ENCODE results near the gene SH2D6.
"Not testable (repeated sequence)": the region's sequence is repeated elsewhere in the genome, so short reads cannot be mapped to it uniquely, and the experiment has no call there.

SH2D6 gene

DNA sequence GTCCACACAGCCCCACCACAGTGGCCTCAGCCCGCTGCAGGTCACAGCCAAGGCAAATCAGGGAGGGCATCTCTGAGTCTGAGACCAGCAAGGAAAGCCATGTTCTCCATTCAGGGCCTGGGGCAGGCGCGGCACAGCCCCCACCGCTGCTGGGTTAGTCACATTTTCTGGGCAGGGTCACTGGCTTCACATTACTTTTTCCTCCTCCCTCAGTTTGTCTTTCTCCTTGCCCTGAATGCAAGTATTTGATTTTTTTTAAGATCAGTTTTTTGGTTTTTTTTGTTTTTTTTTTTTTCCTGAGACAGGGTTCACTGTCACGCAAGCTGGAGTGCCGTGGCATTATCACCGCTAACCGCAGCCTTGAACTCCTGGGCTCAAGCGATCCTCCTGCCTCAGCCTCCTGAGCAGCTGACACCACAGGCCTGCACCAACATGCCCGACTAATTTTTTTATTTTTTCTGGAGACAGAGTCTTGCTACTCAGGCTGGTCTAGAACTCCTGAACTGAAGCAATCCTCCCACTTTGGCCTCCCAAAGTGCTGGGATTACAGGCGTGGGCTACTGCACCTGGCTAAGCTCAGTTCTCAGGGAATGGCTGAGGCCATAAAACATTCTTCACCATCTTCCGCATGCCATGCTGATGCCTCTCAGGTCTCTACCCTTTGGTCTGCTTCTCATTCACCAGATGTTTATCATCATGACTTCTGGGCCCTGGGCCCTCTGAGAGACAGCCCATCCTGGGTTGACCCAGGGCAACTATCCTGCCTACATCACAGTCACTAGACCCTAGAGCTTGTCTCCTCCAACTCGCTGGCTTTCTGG lies 7.7 kb upstream of the SH2D6 start:
- Histone ChIP-seq H3K9me3 (ENCODE audit: insufficient read depth, low read length) (no peaks in the 10 kb centered on the region), H3K9ac (ENCODE audit: low read length) (no peak overlapping the region), H3K27ac (ENCODE audit: low read depth, low read length) (no peak overlapping the region), H3K9me2 (replicated peaks; ENCODE audit: insufficient read depth, low read length) (no peaks in the 10 kb centered on the region), H3K79me2 (ENCODE audit: insufficient read depth, low read length) (no peaks in the 10 kb centered on the region), H3F3A (ENCODE audit: insufficient read depth) (no peaks in the 10 kb centered on the region), H3K36me3 (ENCODE audit: low read length) (no peaks in the 10 kb centered on the region), H2AFZ (ENCODE audit: low read depth, low read length, severe bottlenecking) (no peak overlapping the region), H3K4me2 (ENCODE audit: low read depth, low read length, poor library complexity, severe bottlenecking) (no peak overlapping the region), H3K4me3 (ENCODE audit: insufficient read depth, low read length, poor library complexity, severe bottlenecking) (no peak overlapping the region), H4K20me1 (ENCODE audit: low read depth, low read length) (no peaks in the 10 kb centered on the region), H3K27me3 (ENCODE audit: low read length) (no peaks in the 10 kb centered on the region)
- no peak for TF ChIP-seq EZH2phosphoT487 (conservative IDR thresholded peaks at IDR 0.05; ENCODE audit: low read length)
- TF ChIP-seq, protein P1, sequence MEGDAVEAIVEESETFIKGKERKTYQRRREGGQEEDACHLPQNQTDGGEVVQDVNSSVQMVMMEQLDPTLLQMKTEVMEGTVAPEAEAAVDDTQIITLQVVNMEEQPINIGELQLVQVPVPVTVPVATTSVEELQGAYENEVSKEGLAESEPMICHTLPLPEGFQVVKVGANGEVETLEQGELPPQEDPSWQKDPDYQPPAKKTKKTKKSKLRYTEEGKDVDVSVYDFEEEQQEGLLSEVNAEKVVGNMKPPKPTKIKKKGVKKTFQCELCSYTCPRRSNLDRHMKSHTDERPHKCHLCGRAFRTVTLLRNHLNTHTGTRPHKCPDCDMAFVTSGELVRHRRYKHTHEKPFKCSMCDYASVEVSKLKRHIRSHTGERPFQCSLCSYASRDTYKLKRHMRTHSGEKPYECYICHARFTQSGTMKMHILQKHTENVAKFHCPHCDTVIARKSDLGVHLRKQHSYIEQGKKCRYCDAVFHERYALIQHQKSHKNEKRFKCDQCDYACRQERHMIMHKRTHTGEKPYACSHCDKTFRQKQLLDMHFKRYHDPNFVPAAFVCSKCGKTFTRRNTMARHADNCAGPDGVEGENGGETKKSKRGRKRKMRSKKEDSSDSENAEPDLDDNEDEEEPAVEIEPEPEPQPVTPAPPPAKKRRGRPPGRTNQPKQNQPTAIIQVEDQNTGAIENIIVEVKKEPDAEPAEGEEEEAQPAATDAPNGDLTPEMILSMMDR (IDR thresholded peaks at IDR 0.05; ENCODE audit: insufficient read depth, low read length, poor library complexity, severe bottlenecking) = no peak

DNA sequence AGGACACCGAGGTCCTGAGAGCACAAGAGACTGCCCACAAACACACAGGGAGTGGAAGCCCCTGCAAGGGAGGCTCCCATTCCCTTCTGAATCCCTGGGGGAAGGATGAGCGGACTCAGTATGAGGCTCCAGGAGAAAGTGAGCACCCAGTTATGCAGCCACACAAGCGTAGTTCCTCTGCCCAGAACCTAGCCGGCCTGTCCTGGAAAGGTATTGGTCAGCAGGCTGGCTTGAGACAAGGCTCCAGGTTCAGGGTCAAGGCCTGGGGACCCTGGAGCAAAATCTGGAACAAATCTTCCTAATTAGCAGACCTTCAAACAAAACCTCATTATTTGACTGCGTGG lies 7.1 kb upstream of the SH2D6 start:
- Histone ChIP-seq H3K27ac (ENCODE audit: low read depth, low read length) (no peak overlapping the region), H3K79me2 (ENCODE audit: insufficient read depth, low read length) (no peaks in the 10 kb centered on the region), H3K36me3 (ENCODE audit: low read length) (no peaks in the 10 kb centered on the region), H3F3A (ENCODE audit: insufficient read depth) (no peaks in the 10 kb centered on the region), H2AFZ (ENCODE audit: low read depth, low read length, severe bottlenecking) (no peak overlapping the region), H4K20me1 (ENCODE audit: low read depth, low read length) (no peaks in the 10 kb centered on the region), H3K4me2 (ENCODE audit: low read depth, low read length, poor library complexity, severe bottlenecking) (no peak overlapping the region), H3K4me3 (ENCODE audit: insufficient read depth, low read length, poor library complexity, severe bottlenecking) (no peak overlapping the region), H3K9me3 (ENCODE audit: insufficient read depth, low read length) (no peaks in the 10 kb centered on the region), H3K9me2 (replicated peaks; ENCODE audit: insufficient read depth, low read length) (no peaks in the 10 kb centered on the region), H3K27me3 (ENCODE audit: low read length) (no peaks in the 10 kb centered on the region), H3K9ac (ENCODE audit: low read length) (no peak overlapping the region)
- no peak for TF ChIP-seq EZH2phosphoT487 (conservative IDR thresholded peaks at IDR 0.05; ENCODE audit: low read length)
- TF ChIP-seq, protein P1 (IDR thresholded peaks at IDR 0.05; ENCODE audit: insufficient read depth, low read length, poor library complexity, severe bottlenecking) = no peak

DNA sequence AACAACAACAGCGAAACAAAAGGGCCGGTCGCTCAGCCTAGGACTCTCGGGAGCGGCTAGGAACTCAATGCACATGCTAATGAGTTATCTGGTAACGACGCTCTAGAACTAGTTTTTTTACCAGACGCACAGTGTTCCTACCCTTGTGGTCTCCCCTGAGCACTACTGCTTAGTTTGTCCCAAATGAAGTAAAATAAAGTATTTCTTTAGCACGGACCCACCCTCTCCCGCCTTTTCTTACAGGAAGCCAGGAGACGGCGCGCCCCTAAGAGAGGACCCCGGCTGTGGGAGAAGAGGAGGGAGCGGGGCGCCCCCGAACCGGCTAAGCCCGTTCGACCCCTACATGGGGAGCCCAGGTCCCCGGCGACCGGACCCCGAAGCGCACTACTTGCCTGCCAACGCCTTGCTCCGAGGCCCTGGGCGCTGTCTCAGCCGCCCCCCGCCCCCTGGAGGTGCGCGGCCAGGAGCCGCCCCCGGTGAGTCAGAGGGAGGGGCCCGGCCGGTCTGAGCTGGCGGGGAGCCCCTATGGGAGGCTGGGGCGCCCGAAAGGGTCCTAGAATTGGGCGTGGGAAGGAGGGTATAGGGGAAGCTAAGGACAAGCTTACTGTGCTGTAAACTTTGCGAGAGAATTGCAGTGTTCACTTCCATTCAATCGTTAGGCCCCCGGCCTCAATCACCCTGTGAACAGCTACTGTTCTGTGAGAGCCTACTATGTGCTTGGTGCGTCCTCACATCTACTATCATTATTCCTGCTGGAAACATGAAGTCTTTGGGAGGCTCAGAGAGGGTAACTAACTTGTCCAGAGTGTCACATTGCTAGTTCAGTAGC lies 4.7 kb upstream of the SH2D6 start:
- TF ChIP-seq, protein P1 (IDR thresholded peaks at IDR 0.05; ENCODE audit: insufficient read depth, low read length, poor library complexity, severe bottlenecking) = no peak
- no peak for TF ChIP-seq EZH2phosphoT487 (conservative IDR thresholded peaks at IDR 0.05; ENCODE audit: low read length)
- Histone ChIP-seq H3K36me3 (ENCODE audit: low read length) (no peaks in the 10 kb centered on the region), H3K4me3 (ENCODE audit: insufficient read depth, low read length, poor library complexity, severe bottlenecking) (no peak overlapping the region), H3K9me2 (replicated peaks; ENCODE audit: insufficient read depth, low read length) (no peaks in the 10 kb centered on the region), H3K4me2 (ENCODE audit: low read depth, low read length, poor library complexity, severe bottlenecking) (no peak overlapping the region), H3K27me3 (ENCODE audit: low read length) (no peaks in the 10 kb centered on the region), H2AFZ (ENCODE audit: low read depth, low read length, severe bottlenecking) (no peak overlapping the region), H3K9ac (ENCODE audit: low read length) (no peak overlapping the region), H4K20me1 (ENCODE audit: low read depth, low read length) (no peaks in the 10 kb centered on the region), H3F3A (ENCODE audit: insufficient read depth) (no peaks in the 10 kb centered on the region), H3K9me3 (ENCODE audit: insufficient read depth, low read length) (no peaks in the 10 kb centered on the region), H3K27ac (ENCODE audit: low read depth, low read length) (no peak overlapping the region), H3K79me2 (ENCODE audit: insufficient read depth, low read length) (no peaks in the 10 kb centered on the region)

DNA sequence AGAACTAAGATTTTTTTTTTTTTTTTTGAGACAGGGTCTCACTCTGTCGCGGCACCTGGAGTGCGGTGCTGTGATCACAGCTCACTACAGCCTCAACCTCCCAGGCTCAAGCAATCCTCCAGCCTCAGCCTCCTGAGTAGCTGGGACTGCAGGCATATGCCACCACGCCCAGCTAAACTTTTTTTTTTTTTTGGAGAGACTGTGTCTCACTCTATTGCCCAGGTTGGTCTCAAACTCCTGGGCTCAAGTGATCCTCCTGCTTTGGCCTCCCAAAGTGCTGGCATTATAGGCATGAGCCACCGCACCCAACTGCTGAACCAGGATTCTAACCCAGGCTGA lies 4.1 kb upstream of the SH2D6 start:
- not testable (repeated sequence) for H3K9me2 ChIP-seq (replicated peaks; ENCODE audit: insufficient read depth, low read length); H3K9ac ChIP-seq (ENCODE audit: low read length); H3K27me3 ChIP-seq (ENCODE audit: low read length); H3K79me2 ChIP-seq (ENCODE audit: insufficient read depth, low read length); H3F3A ChIP-seq (ENCODE audit: insufficient read depth); H3K4me3 ChIP-seq (ENCODE audit: insufficient read depth, low read length, poor library complexity, severe bottlenecking); H4K20me1 ChIP-seq (ENCODE audit: low read depth, low read length); H3K4me2 ChIP-seq (ENCODE audit: low read depth, low read length, poor library complexity, severe bottlenecking); H3K36me3 ChIP-seq (ENCODE audit: low read length); H2AFZ ChIP-seq (ENCODE audit: low read depth, low read length, severe bottlenecking); H3K9me3 ChIP-seq (ENCODE audit: insufficient read depth, low read length); H3K27ac ChIP-seq (ENCODE audit: low read depth, low read length)

Measured in SU-DHL-6 (cell line).